MM.1S (cell line): ENCODE measurements around the gene KLF1.

Experiments used
- DNase-seq: peaks from one replicate; pipeline ENCODE4 v3.0.0-alpha.2; 2015
- H2AFZ ChIP-seq: fragments of 300-600 bp; sonication (generic); 2 replicates; pipeline ENCODE4 v1.6.0; 2016; ENCODE audit warnings: antibody characterized with exemption, low read length
- H3F3A ChIP-seq: fragments of 300-600 bp; sonication (generic); 2 replicates; pipeline ENCODE4 v1.6.1; 2016; ENCODE audit warnings: mild to moderate bottlenecking, antibody characterized with exemption, low read length, moderate library complexity, mixed read lengths; ENCODE audit not compliant: insufficient read depth
- H3K27ac ChIP-seq: fragments of 300-600 bp; sonication (generic); 2 replicates; pipeline ENCODE4 v1.5.1; 2016; ENCODE audit warnings: mild to moderate bottlenecking, low read length
- H3K27me3 ChIP-seq: fragments of 300-600 bp; sonication (generic); replicated peaks from 2 replicates; pipeline ENCODE4 v1.6.0; 2016; ENCODE audit warnings: low read length; ENCODE audit not compliant: insufficient read depth
- H3K36me3 ChIP-seq: fragments of 300-600 bp; sonication (generic); replicated peaks from 2 replicates; pipeline ENCODE4 v1.6.1; 2016; ENCODE audit warnings: mild to moderate bottlenecking, low read length, mixed read lengths; ENCODE audit not compliant: insufficient read depth
- H3K4me1 ChIP-seq: fragments of 300-600 bp; sonication (generic); 2 replicates; pipeline ENCODE4 v1.6.1; 2016; ENCODE audit warnings: low read length, mixed read lengths
- H3K4me2 ChIP-seq: fragments of 300-600 bp; sonication (generic); 2 replicates; pipeline ENCODE4 v1.6.0; 2016; ENCODE audit warnings: low read depth, low read length
- H3K4me3 ChIP-seq: fragments of 300-600 bp; sonication (generic); 2 replicates; pipeline ENCODE4 v1.5.1; 2016; ENCODE audit warnings: low read length, mixed read lengths
- H3K79me2 ChIP-seq: fragments of 300-600 bp; sonication (generic); 2 replicates; pipeline ENCODE4 v1.6.1; 2016; ENCODE audit warnings: mixed run types, low read length, mixed read lengths
- H3K9ac ChIP-seq: fragments of 300-600 bp; sonication (generic); 2 replicates; pipeline ENCODE4 v1.6.1; 2016; ENCODE audit warnings: low read length, mixed read lengths
- H3K9me2 ChIP-seq: fragments of 300-600 bp; sonication (generic); replicated peaks from 2 replicates; pipeline ENCODE4 v1.6.1; 2016; ENCODE audit warnings: mild to moderate bottlenecking, low read length, mixed read lengths; ENCODE audit not compliant: insufficient read depth
- H3K9me3 ChIP-seq: fragments of 300-600 bp; sonication (generic); replicated peaks from 2 replicates; pipeline ENCODE4 v1.6.1; 2016; ENCODE audit warnings: mild to moderate bottlenecking, low read length, mixed read lengths; ENCODE audit not compliant: insufficient read depth
- H4K20me1 ChIP-seq: fragments of 300-600 bp; sonication (generic); 2 replicates; pipeline ENCODE4 v1.6.1; 2016; ENCODE audit warnings: mild to moderate bottlenecking, low read length, moderate library complexity, mixed read lengths; ENCODE audit not compliant: insufficient read depth
- EZH2 ChIP-seq: fragments of 300-600 bp; sonication (generic); optimal IDR thresholded peaks from 2 replicates; pipeline ENCODE3; 2017; ENCODE audit warnings: low read depth, mild to moderate bottlenecking, antibody characterized with exemption, low read length, mixed read lengths
- EZH2phosphoT487 ChIP-seq: fragments of 300-600 bp; sonication (generic); IDR thresholded peaks from 2 replicates; pipeline ENCODE4 v1.6.1; 2018; ENCODE audit warnings: antibody characterized with exemption, low read length
- TF ChIP-seq, protein P1 (sequence below): fragments of 300-600 bp; sonication (generic); IDR thresholded peaks from 2 replicates; pipeline ENCODE4 v1.5.1; 2016; ENCODE audit warnings: antibody characterized with exemption, low read length, mixed read lengths

Gene KLF1

DNA sequence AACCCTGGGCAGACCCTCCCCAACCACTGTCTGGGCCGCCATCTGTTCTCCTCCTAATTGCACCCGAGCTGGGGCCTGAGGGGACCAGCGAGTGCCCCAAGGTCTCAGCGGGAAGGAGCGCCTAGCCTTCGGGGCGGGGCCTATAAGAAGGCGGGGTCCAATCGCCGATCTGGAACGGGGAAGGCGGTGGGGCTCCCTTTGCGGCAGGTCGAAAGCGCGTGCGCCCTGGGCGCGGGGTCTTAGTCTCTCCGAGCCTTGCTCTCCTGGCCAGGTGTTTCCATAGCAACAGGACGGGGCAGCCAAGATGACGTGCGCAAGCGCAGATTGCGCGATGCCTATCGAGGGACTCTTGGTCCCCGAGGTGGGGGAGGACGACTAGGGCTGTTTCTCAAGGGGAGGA lies 45.9 kb downstream of the KLF1 start:
- H3K9me3 ChIP-seq, result no peaks in the 10 kb centered on the region
- DNase-seq, result no peak
- H3K4me2 ChIP-seq, result peak overlapping the region; percentile 5; the same call in 1 of the 2 replicates
- H3F3A ChIP-seq, result no peaks in the 10 kb centered on the region
- no peaks in the 10 kb centered on the region for H3K36me3 ChIP-seq
- no peaks in the 10 kb centered on the region for H4K20me1 ChIP-seq
- no peaks in the 10 kb centered on the region for H3K79me2 ChIP-seq
- H3K27ac ChIP-seq, result no peak overlapping the region
- no peak overlapping the region for H3K9ac ChIP-seq
- H3K27me3 ChIP-seq, result peaks cover 93% of the 10 kb centered on the region
- H3K9me2 ChIP-seq, result no peaks in the 10 kb centered on the region
- no peak overlapping the region for H3K4me3 ChIP-seq
- H2AFZ ChIP-seq, result no peak overlapping the region
- no peaks in the 10 kb centered on the region for H3K4me1 ChIP-seq
- TF ChIP-seq EZH2phosphoT487, result no peak
- no peak for TF ChIP-seq EZH2
- TF ChIP-seq, protein P1, sequence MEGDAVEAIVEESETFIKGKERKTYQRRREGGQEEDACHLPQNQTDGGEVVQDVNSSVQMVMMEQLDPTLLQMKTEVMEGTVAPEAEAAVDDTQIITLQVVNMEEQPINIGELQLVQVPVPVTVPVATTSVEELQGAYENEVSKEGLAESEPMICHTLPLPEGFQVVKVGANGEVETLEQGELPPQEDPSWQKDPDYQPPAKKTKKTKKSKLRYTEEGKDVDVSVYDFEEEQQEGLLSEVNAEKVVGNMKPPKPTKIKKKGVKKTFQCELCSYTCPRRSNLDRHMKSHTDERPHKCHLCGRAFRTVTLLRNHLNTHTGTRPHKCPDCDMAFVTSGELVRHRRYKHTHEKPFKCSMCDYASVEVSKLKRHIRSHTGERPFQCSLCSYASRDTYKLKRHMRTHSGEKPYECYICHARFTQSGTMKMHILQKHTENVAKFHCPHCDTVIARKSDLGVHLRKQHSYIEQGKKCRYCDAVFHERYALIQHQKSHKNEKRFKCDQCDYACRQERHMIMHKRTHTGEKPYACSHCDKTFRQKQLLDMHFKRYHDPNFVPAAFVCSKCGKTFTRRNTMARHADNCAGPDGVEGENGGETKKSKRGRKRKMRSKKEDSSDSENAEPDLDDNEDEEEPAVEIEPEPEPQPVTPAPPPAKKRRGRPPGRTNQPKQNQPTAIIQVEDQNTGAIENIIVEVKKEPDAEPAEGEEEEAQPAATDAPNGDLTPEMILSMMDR, result no peak

DNA sequence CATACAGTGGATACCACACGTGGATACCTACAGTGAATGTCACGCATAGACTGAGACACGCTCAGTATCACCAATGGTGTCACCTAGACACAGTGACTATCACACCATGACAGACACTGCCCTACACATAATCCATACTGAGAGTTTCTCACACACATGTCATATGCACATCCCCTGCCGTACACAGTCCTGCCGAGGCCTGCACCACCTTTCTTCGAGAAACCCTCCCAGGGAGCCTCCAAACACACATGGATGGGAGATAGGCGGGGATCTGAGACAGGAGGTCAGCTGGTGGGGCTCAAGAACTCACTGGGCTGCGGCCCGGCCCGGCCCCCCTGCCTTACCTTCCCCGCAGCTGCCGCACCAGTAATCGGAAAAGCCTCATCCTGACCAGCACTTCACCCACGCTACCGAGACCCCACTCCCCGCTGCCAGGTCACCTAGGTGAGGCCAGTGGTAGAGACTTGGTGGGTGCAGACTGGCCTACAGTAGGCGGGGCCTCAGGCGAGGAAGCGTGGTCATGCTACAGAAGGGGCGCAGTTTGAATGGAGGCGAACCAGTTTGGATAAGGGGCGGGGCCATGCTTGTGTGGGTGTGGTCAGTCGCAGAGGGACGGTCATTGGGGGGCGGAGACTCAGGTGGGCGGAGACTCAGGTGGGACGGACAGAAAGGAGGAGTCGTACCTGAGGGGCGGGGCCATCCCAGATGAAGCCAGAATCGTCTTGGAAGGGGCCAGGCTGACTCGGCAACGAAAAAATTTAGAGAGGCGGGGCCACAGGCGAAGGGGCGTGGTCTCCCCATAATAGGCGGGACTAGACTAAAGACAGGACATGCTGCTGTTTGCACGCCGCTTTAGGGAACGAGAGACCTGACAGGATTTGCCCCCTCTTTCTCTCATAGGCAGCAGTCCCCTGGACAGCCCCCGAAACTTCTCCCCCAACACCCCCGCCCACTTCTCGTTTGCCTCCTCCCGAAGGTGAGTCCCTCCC lies 46.6 kb downstream of the KLF1 start:
- DNase-seq, result peak; percentile 31
- Histone ChIP-seq H3K4me2 (peak overlapping the region; percentile 5; the same call in 1 of the 2 replicates), H3F3A (no peaks in the 10 kb centered on the region), H3K4me1 (no peaks in the 10 kb centered on the region), H3K79me2 (no peaks in the 10 kb centered on the region), H3K36me3 (no peaks in the 10 kb centered on the region), H4K20me1 (no peaks in the 10 kb centered on the region), H3K27ac (no peak overlapping the region), H3K4me3 (no peak overlapping the region), H2AFZ (no peak overlapping the region), H3K9ac (no peak overlapping the region), H3K9me2 (no peaks in the 10 kb centered on the region), H3K9me3 (no peaks in the 10 kb centered on the region), H3K27me3 (peaks cover 96% of the 10 kb centered on the region)
- TF ChIP-seq, protein P1, result no peak
- TF ChIP-seq EZH2, result no peak
- no peak for TF ChIP-seq EZH2phosphoT487

DNA sequence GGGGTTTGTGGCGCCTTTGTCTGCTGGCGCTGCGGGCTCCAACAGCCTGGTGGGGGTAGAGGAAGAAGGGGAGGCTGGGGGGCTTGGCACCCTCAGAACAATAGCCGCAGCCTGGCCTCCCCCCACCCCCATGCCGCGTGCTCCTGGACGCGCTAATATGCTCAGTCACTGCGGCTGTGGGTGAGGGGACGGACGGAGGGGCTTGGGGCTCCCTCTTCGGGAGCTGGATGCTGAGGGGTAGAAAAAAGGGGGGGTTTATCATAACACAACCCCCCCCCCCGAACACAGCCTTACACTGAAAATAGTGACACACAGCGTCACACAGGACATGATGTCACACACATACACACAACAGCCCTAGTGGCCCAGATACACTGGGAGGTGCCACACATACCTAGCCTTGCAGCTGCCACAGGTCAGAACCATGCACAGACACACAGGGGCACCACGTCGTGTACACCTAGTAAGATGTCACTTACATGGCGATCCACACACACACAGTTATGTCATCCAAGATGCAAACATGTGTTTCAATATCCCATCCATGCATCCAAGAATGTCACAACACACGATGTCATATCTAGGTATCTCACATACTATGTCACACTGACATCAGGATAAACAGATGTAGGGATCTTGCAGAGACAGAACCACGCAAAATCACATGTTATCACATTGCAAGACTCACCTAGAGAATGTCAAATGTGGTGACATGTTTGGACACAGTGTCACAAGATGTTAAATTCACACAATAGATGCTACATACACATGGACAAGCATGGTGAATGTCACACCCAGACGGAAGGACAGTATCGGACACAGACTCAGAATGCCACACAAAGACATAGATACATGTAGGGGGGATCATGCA lies 47.9 kb downstream of the KLF1 start:
- Histone ChIP-seq H3K27me3 (peaks cover 96% of the 10 kb centered on the region), H4K20me1 (no peaks in the 10 kb centered on the region), H3K4me1 (no peaks in the 10 kb centered on the region), H3K9ac (no peak overlapping the region), H3K4me2 (peak overlapping the region; percentile 62; the same call in 1 of the 2 replicates), H3K79me2 (no peaks in the 10 kb centered on the region), H3K27ac (no peak overlapping the region), H3K9me3 (no peaks in the 10 kb centered on the region), H3F3A (no peaks in the 10 kb centered on the region), H3K4me3 (no peak overlapping the region; the same call in 1 of the 2 replicates), H3K36me3 (no peaks in the 10 kb centered on the region), H2AFZ (no peak overlapping the region), H3K9me2 (no peaks in the 10 kb centered on the region)
- TF ChIP-seq EZH2 (no peak), EZH2phosphoT487 (no peak)
- TF ChIP-seq, protein P1, result no peak
- DNase-seq, result no peak
